ENCODE results near the gene ESR2.
"Not testable (repeated sequence)": the region's sequence is repeated elsewhere in the genome, so short reads cannot be mapped to it uniquely, and the experiment has no call there.

The ESR2 gene

DNA sequence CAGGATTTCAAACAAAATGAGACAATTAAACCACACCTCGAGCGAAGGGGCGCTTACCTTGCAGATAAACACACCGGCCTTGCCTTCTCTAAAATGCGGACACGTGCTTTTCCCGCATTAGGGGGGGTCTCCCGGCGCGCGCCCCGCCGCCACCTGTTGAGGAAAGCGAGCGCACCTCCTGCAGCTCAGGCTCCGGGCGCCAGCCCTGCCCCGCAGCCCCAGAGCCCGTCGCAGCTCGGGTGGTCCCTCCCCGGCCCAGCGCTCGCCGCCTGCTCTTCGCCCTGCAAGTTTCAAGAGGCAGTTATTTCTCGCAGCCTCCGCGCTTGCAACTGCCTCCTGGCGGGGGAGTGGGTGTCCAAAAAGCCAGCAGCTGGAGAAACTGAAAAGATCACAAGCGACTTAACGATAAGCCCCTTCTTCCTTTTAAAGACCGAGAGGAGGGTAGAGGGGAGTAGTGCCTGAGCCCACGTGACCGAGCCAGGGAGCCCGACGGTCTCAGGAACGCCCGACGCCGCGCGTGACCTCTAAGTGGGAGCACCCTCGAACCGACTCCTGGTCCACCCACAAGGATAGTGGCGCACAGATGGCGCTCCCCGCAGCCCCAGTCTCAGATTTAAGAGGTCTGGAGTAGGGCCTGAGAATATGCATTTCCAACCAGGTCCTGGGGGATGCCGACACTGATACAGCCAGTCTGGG lies at the start of gene ESR2:
Gene ESR2 (minus strand): TSS at position 396 of the 696 bp plus-strand sequence. CDS start 11,386 bp downstream, outside the sequence.
- peak; percentile 52 for DNase-seq (ENCODE audit: low spot score)

DNA sequence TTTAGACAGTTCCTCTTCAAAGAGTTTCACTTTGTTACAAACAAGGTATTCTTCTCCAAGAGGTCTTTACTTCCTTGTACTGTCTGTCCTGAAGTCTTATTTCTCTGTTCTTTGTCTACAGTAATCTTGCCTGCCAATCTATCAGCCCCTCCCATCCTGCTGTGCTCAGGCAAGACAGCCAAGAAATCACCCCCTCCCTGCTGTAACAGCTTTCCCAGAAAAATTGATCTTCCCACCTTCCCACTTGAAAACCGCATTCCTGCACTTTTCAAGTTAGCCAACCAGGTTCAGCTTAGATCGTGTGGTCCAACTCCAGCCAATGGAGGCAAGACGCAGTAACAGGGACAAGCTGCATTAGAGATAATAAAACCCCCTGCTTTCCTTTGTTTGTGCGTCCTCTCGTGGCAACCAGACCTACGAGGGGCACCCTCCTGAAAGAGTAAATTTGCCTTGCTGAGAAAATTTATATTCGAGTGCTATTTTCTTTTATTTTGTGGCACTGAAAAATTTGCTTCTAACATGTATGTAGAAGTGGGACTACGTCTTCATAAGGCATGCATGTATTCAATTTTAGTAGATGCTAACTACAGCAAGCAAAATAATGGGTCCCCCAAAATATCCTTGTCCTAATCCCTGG lies 46.5 kb upstream of the ESR2 start:
- no peak for DNase-seq (ENCODE audit: low spot score)

DNA sequence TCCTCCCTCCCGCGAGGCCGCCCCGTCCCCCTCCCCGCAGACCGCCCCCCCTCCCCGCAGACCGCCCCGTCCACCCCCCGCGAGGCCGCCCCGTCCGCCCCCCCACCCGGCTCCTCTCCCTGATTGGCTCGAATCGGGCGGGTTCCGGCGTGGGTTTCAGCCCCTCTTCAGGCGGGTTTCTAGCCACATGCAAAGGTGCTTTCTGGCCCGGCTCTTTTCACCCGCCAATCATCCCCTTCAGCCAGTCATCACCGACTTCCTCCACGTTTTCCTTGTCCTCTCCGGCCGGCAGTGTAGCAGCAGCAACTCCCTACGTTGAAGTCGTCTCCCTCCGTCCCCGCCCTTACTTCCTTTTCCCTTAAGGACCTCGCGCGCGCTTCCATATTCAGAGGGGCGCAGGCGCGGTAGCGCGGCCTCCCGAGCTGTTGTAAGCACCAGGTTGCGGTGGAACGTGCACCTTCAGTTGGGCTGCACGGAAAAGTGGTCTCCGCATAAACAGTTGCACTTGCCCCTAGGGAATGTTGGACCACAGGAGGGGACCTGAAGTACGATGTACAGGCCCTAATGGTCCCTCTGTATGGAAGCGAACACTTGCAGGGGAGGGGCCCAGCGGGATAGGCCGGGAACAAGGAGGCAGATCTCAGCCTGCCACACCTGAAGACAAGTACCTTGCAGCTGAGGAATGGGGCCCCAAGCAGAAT lies 44.6 kb upstream of the ESR2 start:
- peak; percentile 94 for DNase-seq (ENCODE audit: low spot score)

DNA sequence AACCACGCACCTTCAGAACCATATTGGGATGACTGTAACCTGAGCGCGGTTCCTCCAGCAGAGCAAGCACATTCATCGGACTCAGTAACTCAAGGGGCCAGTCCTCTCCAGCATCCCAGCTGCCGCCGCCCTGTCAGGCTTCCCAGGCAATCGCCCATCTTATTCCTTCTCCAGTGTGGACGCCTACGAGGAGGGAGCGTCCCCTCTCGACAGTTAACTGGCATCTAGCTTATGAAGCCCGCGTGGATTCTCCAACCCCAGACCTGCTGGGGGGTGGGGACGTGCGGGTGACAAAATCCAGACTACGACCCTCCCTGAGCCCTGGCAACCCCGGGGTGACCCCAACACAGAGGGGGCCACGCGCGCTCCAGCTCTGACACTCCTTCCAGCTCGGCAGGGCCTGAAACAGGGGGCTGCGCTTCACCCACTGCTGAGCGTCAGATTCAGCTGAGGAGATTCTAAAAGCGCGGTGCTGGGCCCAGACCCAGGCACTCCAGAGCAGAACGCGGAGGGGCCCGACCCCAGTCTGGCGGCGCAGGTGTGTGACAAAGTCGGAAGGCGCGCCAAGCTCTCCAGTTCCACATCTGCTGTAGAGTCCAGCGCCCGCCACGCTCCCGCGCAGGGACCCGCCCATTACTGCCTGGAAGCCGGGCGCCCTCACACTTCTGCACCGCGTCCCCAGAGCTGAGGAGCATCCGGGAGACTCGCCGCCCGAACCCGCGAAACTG lies 43.9 kb upstream of the ESR2 start:
- DNase-seq (ENCODE audit: low spot score): peak; percentile 52

DNA sequence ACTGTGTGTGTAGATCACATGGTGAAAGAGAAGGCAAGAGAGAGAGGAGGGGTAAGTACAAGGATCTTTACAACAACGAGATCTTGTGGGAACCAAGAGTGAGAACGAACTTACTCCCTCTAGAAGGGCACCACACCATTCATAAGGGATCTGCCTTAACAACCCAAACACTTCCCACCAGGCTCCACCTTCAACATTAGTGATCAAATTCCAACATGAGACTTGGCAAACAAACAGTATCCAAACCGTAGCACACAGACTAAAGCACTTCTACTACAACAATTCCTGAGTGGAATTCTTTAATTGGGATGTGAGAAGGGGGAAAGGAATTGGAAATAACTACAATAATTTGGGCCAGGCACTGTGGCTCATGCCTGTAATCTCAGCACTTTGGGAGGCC lies 35.0 kb upstream of the ESR2 start:
- no peak for DNase-seq (ENCODE audit: low spot score)

DNA sequence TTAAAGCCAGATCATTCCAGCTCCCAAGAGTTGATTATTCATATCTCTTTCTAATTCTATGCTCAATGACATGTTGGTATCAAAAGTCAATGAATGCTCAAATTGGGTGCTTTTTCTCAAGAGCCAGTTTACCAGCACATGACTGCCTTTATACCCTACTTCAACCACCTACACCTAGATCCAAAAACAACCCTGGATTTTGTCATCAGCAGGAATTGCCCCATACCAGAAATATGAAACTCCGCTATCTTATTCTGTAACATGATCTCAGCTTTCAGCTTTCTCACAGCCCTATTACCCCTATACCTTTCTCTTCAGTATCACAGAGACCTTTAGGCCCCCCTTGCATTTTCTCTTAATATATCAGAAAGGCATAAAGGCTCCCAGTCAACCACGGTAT lies 32.3 kb upstream of the ESR2 start:
- DNase-seq (ENCODE audit: low spot score): no peak

DNA sequence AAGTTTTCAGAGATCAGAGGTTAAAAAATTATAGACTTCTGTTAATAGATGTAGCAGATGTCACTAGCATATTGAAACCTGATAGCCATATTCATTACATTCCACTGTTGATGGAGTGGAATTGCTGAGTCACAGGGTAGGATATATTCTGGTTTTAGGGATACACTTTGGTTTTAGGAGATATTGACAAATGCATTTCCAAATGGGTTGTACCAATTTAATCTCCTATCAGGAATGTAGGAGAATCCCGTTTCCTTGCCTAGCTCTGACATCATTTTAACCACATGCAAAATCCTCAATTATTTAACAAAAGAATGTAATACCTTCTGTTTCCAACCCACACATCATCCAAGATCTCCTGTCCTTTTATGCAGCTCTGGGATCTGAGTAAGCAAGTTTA lies 30.7 kb upstream of the ESR2 start:
- DNase-seq (ENCODE audit: low spot score): peak; percentile 24

DNA sequence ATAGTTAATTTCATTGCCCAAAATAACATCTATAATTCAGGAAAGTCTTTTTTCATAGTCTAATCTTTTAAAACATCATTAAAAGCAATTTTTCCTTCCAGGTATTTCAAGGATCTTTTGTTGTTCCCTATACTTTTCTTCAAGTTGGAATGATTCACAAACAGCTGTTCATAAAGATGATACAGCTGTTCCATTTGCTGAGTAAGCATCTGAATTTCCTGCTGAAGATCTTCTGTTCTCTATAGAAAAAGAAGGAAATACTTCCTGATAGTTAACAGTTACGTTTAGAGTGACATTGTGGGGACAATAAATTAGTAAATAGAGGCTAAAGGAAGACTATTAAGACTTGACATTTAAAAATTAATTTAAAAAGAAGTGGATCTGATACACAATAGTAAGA lies 30.3 kb upstream of the ESR2 start:
- no peak for DNase-seq (ENCODE audit: low spot score)

DNA sequence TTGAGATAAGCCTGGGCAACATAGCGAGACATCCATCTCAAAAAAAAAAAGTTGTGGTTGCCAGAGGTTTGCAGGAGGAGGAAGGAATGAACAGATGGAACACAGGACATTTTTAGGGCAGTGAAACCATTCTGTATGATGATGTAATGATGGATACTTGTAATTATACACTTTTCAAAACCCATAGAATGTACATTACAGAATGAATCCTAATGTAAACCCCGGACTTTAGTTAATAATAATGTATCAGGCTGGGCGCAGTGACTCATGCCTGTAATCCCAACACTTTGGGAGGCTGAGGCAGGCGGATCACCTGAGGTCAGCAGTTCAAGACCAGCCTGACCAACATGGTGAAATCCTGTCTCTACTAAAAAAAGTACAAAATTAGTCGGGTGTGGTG lies 26.2 kb upstream of the ESR2 start:
- DNase-seq (ENCODE audit: low spot score): not testable (repeated sequence)

DNA sequence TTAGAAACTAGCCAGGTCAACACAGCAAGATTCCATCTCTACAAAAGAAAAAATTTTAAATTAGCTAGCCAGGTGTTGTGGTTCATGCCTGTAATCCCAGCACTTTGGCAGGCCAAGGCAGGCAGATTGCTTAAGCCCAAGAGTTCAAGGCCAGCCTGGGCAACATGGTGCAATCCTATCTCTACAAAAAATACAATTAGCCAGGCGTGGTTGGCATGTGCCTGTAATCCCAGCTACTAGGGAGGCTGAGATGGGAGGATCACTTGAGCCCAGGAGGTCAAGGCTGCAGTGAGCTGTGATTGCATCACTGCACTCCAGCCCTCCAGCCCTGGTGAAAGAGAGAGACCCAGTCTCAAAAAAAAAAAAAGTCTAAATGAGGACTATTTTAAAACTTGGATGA lies 24.5 kb upstream of the ESR2 start:
- DNase-seq (ENCODE audit: low spot score): not testable (repeated sequence)

DNA sequence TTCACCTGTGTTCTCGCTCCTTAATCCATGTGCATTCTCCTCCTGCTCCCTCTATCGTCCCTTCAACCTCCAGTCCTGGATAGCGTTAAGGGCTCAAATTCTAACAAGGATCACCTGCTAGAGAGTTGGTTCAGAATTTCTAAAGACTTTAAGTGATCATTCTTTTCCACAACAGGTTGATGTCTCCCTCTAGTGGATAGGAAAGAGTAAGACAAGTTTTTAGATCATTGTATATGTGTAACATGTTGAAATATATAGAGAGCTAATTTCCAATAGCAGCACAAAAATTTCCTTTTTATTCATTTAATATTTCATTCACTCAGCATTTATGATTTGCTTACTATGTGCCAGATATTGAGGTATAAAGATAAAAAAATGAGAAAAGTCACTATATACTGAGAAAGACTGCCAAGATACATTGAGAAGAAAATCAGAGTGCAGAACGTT lies 9.3 kb upstream of the ESR2 start:
- peak; percentile 70 for DNase-seq (ENCODE audit: low spot score)

DNA sequence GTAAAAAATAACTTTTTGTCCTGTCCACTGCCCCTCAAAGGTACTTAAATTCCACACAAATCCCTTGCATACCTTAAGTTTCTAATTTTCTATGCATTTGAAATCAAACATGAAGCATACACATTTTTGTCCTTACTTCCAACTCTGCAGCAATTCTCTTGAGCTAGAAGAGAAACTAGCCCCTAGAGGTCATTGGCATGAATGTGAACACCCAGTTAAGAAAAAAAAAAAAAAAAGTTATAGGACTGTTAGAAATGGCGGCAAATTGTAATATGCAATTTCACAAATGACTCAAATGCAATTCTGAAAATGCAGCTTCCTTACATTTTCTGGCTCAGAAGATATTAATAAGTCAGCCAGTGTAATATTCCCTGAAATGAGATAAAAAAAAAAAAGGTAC lies 4.6 kb upstream of the ESR2 start:
- no peak for DNase-seq (ENCODE audit: low spot score)

DNA sequence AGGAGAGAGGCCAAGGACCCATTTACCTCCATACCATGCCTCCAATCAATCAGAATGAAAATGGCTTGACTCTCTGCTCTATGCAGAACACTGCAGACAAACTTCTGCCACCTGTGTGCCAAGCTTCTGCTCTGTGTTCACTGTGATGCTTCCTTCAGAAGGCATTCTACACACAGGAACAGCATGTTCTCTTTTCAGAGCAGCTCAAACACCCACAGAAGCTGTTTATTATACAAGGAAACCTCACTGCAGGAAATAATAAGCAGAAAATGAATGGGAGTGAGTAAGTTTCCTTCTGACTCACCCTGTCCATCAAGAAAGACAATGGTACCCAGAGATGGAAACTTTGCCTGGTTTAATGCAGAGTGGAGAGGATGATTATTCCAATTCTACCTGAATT lies 2.4 kb upstream of the ESR2 start:
- no peak for DNase-seq (ENCODE audit: low spot score)

DNA sequence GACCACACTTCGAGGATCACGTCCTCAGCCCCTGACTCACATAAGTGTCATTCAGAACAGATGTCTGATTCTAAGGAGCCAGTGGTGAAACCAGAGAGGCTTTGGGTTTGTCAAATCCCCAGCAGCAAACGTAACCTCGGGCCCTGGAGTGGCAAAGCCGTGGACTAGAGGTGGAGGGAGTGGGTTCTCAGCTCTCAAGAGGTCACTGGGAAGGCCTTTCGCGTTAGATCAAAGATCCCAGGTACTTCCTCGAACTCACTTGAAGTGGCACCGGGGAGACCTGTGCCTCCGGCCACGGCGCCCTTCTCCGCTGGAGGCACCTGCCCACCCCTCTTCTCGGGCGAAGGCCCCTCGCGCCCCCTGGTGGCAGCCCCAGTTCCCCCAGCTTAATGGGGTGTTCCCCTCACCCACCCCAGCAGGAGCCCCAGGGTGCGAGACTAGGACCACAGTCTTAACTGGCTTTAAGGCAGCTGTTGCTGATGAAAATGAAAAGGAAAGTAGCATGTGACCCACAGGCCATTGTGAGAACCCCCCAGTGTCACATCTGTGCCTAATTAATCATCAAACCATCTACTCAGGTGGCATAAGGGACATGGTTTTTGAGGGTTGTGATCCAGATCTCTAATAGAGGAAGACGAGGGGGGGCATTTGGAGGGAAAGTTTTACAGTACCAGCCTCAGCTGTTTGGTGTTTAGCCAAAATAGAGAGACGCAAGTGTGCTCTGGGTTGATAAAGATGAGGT lies 672 bp upstream of the ESR2 start:
- peak; percentile 77 for DNase-seq (ENCODE audit: low spot score)

DNA sequence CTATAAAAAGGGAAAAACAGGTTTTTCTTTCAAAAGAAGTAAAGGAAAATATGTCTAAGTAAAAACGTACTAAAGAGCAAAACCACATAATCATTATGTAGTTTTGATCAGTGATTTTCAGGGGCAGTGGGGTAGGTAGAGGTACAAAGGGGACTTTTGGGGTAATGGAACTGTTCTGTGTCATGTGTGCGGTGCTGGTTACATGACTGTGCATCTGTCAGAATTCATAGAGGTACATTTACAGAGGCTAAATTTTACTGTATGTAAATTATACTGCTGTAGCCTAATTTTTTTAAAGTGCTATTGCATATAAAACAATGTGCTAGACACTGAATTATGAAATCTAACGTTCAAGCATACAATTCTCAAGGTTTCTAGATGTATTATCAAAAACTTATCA lies 2.0 kb downstream of the ESR2 start:
- no peak for DNase-seq (ENCODE audit: low spot score)

DNA sequence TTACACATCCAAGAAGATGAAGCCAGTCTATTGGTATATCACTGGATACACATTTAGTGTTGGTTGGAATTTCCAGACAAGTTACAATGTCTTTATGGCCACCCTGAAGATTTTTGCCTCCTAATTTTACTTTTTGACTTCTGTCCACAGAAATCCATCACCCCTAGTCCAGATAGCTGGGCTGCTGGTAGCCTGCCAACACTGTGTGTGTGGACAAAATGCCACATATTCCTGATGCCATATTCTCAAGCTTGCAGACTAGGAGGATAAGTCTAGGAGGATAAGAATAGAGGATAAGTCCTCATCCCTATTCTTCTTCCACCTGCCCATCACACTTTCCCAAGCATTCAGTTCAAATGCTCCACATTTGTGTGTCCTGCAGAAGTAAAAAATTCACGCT lies 4.6 kb downstream of the ESR2 start:
- DNase-seq (ENCODE audit: low spot score): no peak

DNA sequence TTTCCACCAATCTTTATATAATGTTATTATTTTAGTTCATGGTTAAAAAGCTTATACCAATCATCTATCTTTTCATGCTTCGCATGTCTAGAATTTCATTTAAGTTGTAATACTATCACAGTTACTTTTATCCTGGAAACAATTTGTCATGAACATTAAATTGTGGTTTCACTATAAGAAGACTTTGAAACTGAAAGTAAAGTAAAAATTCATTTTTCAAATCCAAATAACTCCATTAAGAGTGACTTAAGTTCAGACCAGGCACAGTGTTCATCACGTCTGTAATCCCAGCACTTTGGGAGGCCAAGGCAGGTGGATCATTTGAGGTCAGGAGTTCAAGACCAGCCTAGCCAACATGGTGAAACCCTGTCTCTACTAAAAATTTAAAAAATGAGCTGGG lies 12.4 kb downstream of the ESR2 start:
- no peak for DNase-seq (ENCODE audit: low spot score)

DNA sequence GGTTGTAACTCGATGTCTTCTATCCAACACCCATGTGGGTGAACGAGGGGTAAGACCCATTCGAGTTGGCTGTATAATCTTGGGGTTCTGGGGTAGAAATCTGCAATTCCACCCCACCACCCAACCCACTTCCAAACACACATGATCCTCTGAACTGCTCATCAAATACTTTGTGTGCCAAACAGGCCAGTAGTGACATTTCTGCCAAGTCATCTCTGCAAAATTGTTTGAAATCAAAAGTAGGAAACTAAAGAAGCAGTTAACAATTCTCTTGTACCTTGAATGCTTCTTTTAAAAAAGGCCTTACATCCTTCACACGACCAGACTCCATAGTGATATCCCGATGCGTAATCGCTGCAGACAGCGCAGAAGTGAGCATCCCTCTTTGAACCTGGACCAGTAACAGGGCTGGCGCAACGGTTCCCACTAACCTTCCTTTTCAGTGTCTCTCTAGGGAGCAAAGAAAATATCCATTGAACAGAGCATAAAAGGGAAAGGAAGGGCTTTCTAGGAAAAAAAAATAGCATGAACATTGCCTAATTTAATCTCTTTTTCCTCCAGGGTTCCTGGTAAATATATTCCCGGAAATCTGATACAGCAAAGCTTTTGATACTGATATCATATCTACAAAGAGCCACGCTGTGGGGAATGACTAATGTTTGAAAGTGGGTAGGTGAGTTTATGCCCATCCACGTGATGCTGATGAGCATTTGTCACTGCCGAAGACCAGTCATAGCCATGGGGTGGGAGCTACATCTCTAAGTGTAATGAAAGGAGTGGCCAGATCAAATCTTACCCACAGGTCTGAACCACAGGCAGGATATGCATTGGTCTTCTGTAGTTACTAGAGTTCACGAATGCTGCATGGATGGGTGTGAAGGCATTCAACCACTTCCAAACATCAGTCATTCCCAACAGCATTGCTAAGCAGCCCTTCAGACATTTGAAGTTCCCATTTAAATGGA lies 14.2 kb downstream of the ESR2 start:
- DNase-seq (ENCODE audit: low spot score): no peak

DNA sequence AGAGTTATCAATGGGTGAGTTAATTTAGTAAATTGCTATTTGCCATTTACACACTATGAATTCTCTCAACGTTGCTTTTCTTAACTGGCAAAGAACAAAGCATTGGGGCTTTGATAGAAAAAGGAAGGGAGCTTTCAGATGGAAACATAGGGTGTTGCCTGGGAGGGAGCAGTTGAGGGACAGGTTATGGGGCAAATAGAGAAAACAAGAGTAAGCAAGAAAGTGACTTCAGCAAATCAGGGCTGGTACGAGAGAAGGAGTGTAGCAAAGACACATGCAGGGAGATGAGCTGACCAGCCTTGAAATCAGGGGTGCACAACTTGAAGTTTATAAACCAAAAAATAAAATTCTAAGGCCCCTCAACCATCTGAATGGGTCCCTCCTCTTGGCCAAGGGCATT lies 15.7 kb downstream of the ESR2 start:
- DNase-seq (ENCODE audit: low spot score): no peak

DNA sequence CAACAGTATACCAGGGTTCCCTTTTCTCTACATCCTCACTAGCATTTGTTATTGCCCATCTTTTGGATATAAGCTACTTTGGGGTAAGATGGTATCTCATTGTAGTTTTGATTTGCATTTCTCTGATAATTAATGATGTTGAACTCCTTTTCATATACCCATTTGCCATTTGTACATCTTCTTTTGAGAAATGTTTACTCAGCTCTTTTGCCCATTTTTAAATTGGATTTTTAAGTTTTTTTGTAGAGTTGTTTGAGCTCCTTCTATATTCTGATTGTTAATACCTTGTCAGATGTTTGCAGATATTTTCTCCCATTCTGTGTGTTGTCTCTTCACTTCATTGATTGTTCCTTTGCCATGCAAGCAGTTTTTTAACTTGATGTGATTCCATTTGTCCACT lies 22.2 kb downstream of the ESR2 start:
- no peak for DNase-seq (ENCODE audit: low spot score)

DNA sequence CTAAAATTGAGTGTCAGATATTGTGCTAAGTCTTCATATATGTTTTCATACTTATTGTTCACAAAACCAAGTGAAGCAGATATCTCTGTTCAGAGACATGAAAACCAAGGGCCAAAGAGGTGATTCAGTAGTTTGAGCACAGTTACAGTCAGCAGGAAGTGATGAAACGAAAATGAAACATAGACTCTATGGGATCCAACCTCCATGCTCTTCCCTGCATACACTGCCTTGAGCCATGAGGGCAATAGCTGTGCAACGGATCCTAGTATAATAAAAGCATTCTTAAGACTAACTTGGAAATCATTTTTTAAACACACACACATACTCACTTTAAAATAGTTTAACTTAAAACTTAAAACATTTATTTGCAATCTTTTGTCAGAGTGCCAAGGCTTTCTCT lies 27.9 kb downstream of the ESR2 start:
- DNase-seq (ENCODE audit: low spot score): peak; percentile 32
